Tibial artery (tissue), 4 donors: ENCODE results near the gene METTL17.
A peak's percentile ranks its signal among the peaks of the same experiment; 100 is the strongest.

ENCODE experiments used
- DNase-seq, 2 donors: peaks; one replicate each; pipeline ENCODE4 v3.0.0-alpha.2; 2019
- H3K27ac ChIP-seq, 2 donors: fragments of 200-600 bp; sonication (generic) in 1 of 2; 1 replicate in 1 of 2; 2 replicates in 1 of 2; pipeline ENCODE4 v1.5.1; 2018 to 2019; ENCODE audit warnings: mild to moderate bottlenecking in 1 of 2
- H3K27me3 ChIP-seq, 2 donors: fragments of 200-600 bp; sonication (generic) in 1 of 2; one replicate each; pipeline versions ENCODE4 v1.5.1 to v1.6.0; 2016 to 2019
- H3K36me3 ChIP-seq, 3 donors: fragments of 200-600 bp; sonication (generic) in 2 of 3; one replicate each; pipeline ENCODE4 v1.5.1; 2016 to 2019; ENCODE audit warnings: mild to moderate bottlenecking in 2 of 3
- H3K4me1 ChIP-seq, 4 donors: fragments of 200-600 bp; sonication (generic) in 2 of 4; 1 replicate in 3 of 4; 2 replicates in 1 of 4; pipeline ENCODE4 v1.5.1; 2016 to 2019
- H3K4me3 ChIP-seq, 2 donors: fragments of 200-600 bp; sonication (generic) in 1 of 2; 1 replicate in 1 of 2; 2 replicates in 1 of 2; pipeline ENCODE4 v1.5.1; 2018 to 2019; ENCODE audit warnings: mild to moderate bottlenecking in 2 of 2
- H3K9me3 ChIP-seq, 3 donors: fragments of 200-600 bp; sonication (generic) in 1 of 3; one replicate each; pipeline ENCODE4 v1.5.1; 2016 to 2019
- CTCF ChIP-seq, 2 experiments: fragments of 200-600 bp in 1 of 2; fragments of 450-650 bp in 1 of 2; IDR thresholded peaks; one replicate each; pipeline ENCODE4 v1.5.1; 2017 to 2019; ENCODE audit warnings: antibody characterized with exemption in 2 of 2, mild to moderate bottlenecking in 1 of 2, moderate library complexity in 1 of 2
- intact Hi-C: fragments of 100-400 bp; cut with DNase I; formaldehyde crosslinking; loops from one replicate; pipeline ENCODE4 v1.15.0; 2023; ENCODE audit warnings: low total_unique reads

Gene METTL17

GRCh38 chr14:21034707-21035106 is 44.9 kb downstream of the METTL17 start, which contains the start of gene RNASE13:
TSS of gene RNASE13 (minus strand) at chr14:21034807. CDS start at chr14:21034288, 519 bp downstream.
- H3K4me1 ChIP-seq: peaks cover 0 to 19% (median 15%) of the 10 kb centered on the region in 4 donors
- intact Hi-C loops: no loop called here

DNA sequence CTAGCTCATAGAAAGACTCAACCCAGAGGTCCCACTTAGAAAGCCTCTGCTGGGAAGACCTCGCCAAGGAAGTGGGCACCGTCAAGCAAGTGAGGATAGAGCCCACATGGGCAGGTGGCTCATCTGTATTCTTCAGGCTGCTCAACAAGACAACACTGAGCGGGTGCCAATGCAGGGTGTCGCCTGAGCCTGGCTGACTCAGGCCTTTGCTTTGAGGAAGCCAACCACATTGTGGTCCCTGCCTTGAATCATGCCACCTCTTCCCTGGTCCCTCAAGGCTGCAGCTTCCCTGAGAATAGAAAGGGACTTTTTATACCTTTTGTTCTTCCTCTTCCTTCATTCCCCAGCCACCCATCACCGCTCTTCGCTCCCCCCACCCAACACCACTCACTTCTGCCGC is 47.0 kb downstream of the METTL17 start:
- Histone ChIP-seq H3K36me3 (no peaks in the 10 kb centered on the region), H3K4me1 (peaks cover 0 to 22% (median 18%) of the 10 kb centered on the region in 4 donors), H3K27me3 (no peaks in the 10 kb centered on the region), H3K27ac (no peak overlapping the region), H3K9me3 (no peaks in the 10 kb centered on the region), H3K4me3 (no peak overlapping the region)
- intact Hi-C loops: no loop called here
- TF ChIP-seq CTCF (IDR thresholded peaks at IDR 0.05): no peak
- DNase-seq: no peak

More at GRCh38 chr14:21034707-21035106, 44.9 kb downstream of the METTL17 start, which contains the start of gene RNASE13:
- no peak for DNase-seq
- Histone ChIP-seq H3K9me3 (no peaks in the 10 kb centered on the region), H3K27ac (no peak within 1 kb of the TSS), H3K4me3 (no peak within 1 kb of the TSS), H3K27me3 (no peaks in the 10 kb centered on the region), H3K36me3 (no peaks in the 10 kb centered on the region)
- TF ChIP-seq CTCF (IDR thresholded peaks at IDR 0.05): no peak

GRCh38 chr14:21037156-21037555 is 47.4 kb downstream of the METTL17 start:
- DNase-seq: no peak
- H3K36me3 ChIP-seq: no peaks in the 10 kb centered on the region
- no peak overlapping the region for H3K4me3 ChIP-seq
- intact Hi-C loops: no loop called here
- H3K4me1 ChIP-seq: peaks cover 0 to 22% (median 18%) of the 10 kb centered on the region in 4 donors
- no peaks in the 10 kb centered on the region for H3K9me3 ChIP-seq
- no peaks in the 10 kb centered on the region for H3K27me3 ChIP-seq
- no peak for TF ChIP-seq CTCF (IDR thresholded peaks at IDR 0.05)
- H3K27ac ChIP-seq: no peak overlapping the region

- Histone ChIP-seq H3K4me1 (peaks cover 0 to 22% (median 18%) of the 10 kb centered on the region in 4 donors), H3K27ac (peak overlapping the region; percentile 69 to 75), H3K36me3 (no peaks in the 10 kb centered on the region), H3K9me3 (no peaks in the 10 kb centered on the region), H3K4me3 (no peak overlapping the region), H3K27me3 (peaks cover 0 to 8% of the 10 kb centered on the region in 2 donors)
- no peak for TF ChIP-seq CTCF (IDR thresholded peaks at IDR 0.05)
- peak; percentile 81 to 91 for DNase-seq
- intact Hi-C loops: no loop called here
Measured at GRCh38 chr14:21038441-21039422, 49.0 kb downstream of the METTL17 start.

- Histone ChIP-seq H3K27me3 (peaks cover 0 to 8% of the 10 kb centered on the region in 2 donors), H3K36me3 (no peaks in the 10 kb centered on the region), H3K9me3 (no peaks in the 10 kb centered on the region), H3K4me3 (no peak overlapping the region), H3K27ac (peak overlapping the region; percentile 69 to 75), H3K4me1 (peaks cover 0 to 25% (median 19%) of the 10 kb centered on the region in 4 donors)
- no peak for DNase-seq
- intact Hi-C loops: loop anchor here (2.0 kb wide), 1 partner anchor 25 kb away; no protein-coding TSS in a partner anchor
- peak; percentile 71 to 77 for TF ChIP-seq CTCF (IDR thresholded peaks at IDR 0.05)
Measured at GRCh38 chr14:21039585-21040369, 50.0 kb downstream of the METTL17 start.
